Testis (tissue), 3 donors: ENCODE results near the gene WDR33. TPM values are rescaled to one million over a fixed set of nuclear protein-coding genes. Genes with fewer than 3 reads are reported as not detected.

Source experiments
- DNase-seq: peaks from one replicate; pipeline ENCODE4 v3.0.0-alpha.2; 2019
- H3K27ac ChIP-seq, 2 donors: fragments of 200-600 bp; sonication (generic); one replicate each; pipeline ENCODE4 v1.5.1; 2019
- H3K27me3 ChIP-seq: fragments of 200-600 bp; sonication (generic); one replicate; pipeline ENCODE4 v1.5.1; 2019
- H3K36me3 ChIP-seq: fragments of 200-600 bp; sonication (generic); one replicate; pipeline ENCODE4 v1.5.1; 2017; ENCODE audit warnings: low read depth; ENCODE audit errors: missing control alignments
- H3K4me1 ChIP-seq: fragments of 200-600 bp; sonication (generic); one replicate; pipeline ENCODE4 v1.5.1; 2019
- H3K4me3 ChIP-seq, 2 donors: fragments of 200-600 bp; sonication (generic); one replicate each; pipeline ENCODE4 v1.5.1; 2017 to 2019
- H3K9me3 ChIP-seq: fragments of 200-600 bp; sonication (generic); one replicate; pipeline ENCODE4 v1.5.1; 2017
- POLR2A ChIP-seq: fragments of 450-650 bp; IDR thresholded peaks from one replicate; pipeline ENCODE4 v1.6.1; 2017; ENCODE audit warnings: antibody characterized with exemption, mild to moderate bottlenecking, moderate library complexity
- WGBS, 2 donors: methylation state at CpG; one replicate each; pipeline ENCODE4 v1.1.5; 2018; 5-methylcytosine and 5-hydroxymethylcytosine counted together
- intact Hi-C: fragments of 100-400 bp; cut with DNase I; formaldehyde crosslinking; loops from one replicate; pipeline ENCODE4 v1.15.1; 2023; ENCODE audit warnings: low total_unique reads
- polyA plus RNA-seq: library from polyadenylated mRNA; stranded (reverse); fragments of 350-450 nt; fragmentation: Illumina TruSeq; extraction: RNeasy Lipid Tissue Mini Kit (QIAGEN cat#74804); gene quantifications from one replicate; pipeline ENCODE4 v1.2.3, GENCODE V29; 2014; ENCODE audit warnings: low read depth, low replicate concordance; ENCODE audit not compliant: insufficient read depth
- total RNA-seq, 2 donors: library from RNA; depleted of rRNA; stranded (reverse); fragments of >200 nt; gene quantifications; one replicate each; pipeline ENCODE4 v1.2.3, GENCODE V29; 2016
- TF ChIP-seq, protein P1 (sequence below), 3 experiments: fragments of 450-650 bp in 2 of 3; fragments of 200-600 bp in 1 of 3; sonication (generic) in 1 of 3; IDR thresholded peaks; one replicate each; pipeline ENCODE4 v1.5.1; 2016 to 2019; ENCODE audit warnings: antibody characterized with exemption in 3 of 3, mild to moderate bottlenecking in 2 of 3, moderate library complexity in 1 of 3

WDR33 gene
- total and polyA plus RNA-seq, 3 donors from 2014 or later: 57.4 to 65.8 (median 62.1) TPM

DNA sequence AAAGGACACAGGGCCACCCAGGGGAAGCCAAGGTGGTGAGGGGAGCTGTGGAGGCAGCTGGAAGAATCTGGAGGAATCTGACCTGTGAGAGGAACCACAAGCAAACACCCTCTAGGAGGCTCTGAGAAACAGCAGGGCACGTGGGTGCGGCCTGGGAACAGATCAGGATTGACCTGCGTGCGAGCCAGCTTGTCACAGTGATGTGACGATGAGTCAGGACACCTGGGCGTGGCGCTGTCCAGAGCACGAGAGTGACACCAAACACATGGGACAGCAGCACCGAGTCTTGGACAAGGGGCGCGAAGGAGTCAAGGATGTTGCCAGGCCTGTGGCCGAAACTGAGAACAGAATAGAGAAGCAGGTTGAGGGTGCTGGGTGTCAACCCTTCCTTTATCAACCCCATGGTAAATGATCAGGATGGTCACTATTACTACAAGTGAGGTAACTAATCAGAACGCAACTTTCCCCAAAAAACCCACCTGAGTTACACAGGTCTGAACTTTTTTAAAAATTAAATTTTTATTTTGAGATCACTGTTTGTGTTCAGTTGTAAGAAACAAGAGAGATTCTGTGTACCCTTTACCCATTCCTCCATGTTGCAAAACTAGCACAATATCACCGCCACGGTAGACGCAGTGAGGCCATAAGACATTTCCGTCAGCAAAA lies 110.3 kb downstream of the WDR33 start:
- TF ChIP-seq, protein P1, sequence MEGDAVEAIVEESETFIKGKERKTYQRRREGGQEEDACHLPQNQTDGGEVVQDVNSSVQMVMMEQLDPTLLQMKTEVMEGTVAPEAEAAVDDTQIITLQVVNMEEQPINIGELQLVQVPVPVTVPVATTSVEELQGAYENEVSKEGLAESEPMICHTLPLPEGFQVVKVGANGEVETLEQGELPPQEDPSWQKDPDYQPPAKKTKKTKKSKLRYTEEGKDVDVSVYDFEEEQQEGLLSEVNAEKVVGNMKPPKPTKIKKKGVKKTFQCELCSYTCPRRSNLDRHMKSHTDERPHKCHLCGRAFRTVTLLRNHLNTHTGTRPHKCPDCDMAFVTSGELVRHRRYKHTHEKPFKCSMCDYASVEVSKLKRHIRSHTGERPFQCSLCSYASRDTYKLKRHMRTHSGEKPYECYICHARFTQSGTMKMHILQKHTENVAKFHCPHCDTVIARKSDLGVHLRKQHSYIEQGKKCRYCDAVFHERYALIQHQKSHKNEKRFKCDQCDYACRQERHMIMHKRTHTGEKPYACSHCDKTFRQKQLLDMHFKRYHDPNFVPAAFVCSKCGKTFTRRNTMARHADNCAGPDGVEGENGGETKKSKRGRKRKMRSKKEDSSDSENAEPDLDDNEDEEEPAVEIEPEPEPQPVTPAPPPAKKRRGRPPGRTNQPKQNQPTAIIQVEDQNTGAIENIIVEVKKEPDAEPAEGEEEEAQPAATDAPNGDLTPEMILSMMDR (IDR thresholded peaks at IDR 0.05): no peak
- no peak for TF ChIP-seq POLR2A
- Histone ChIP-seq H3K36me3 (no peaks in the 10 kb centered on the region), H3K9me3 (no peaks in the 10 kb centered on the region), H3K27me3 (no peaks in the 10 kb centered on the region), H3K4me3 (peak overlapping the region; percentile 73 to 87), H3K4me1 (peaks cover 22% of the 10 kb centered on the region), H3K27ac (peak overlapping the region; percentile 86 to 95)
- 30 to 52% methylated on average over 17 of the region's 17 CpGs for WGBS, 2 donors
- DNase-seq: peak; percentile 80
- intact Hi-C loops: no loop called here

DNA sequence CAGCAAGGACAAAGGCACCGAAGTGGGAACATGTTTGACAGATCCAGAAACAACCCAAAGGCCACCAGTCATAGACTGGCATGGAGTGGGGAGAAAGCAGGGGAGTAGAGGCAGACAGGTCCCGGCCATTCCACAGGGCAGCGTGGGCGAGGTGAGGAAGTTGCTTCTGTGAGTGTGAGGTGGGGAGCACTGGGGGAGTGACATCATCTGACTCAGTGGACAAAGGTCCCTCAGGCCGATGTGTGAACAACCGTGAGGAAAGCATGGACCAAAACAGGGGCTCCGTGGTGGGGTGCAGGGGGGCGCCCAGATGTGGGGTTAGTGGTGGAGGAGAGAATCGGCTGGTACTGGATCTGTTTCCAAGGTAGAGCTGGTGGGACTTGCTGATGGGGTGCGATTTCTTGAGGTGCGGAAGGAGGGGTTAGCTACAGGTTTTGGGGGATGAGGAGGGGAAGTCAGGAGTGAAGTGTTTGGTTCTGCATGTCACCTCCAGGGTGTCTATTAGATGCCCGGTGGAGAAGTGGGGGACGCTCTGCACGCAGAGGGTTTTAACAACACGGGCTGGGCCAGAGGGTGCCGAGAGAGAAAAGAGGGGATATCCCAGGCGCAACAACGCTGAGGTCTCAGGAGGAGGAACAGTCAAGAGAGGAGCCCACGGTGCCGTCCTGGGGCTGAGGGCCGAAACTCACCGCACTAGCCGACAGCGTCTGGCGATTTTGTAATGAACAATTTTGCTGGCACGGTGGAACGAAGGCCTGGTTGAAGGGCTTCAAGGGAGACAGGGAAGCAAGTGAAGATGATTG lies 112.2 kb downstream of the WDR33 start:
- TF ChIP-seq, protein P1 (IDR thresholded peaks at IDR 0.05): no peak
- TF ChIP-seq POLR2A: no peak
- WGBS, 2 donors: 90 to 93% methylated on average over 27 of the region's 27 CpGs
- Histone ChIP-seq H3K27me3 (no peaks in the 10 kb centered on the region), H3K4me3 (no peak overlapping the region), H3K4me1 (peaks cover 19% of the 10 kb centered on the region), H3K36me3 (no peaks in the 10 kb centered on the region), H3K9me3 (no peaks in the 10 kb centered on the region), H3K27ac (no peak overlapping the region)
- intact Hi-C loops: no loop called here
- no peak for DNase-seq

DNA sequence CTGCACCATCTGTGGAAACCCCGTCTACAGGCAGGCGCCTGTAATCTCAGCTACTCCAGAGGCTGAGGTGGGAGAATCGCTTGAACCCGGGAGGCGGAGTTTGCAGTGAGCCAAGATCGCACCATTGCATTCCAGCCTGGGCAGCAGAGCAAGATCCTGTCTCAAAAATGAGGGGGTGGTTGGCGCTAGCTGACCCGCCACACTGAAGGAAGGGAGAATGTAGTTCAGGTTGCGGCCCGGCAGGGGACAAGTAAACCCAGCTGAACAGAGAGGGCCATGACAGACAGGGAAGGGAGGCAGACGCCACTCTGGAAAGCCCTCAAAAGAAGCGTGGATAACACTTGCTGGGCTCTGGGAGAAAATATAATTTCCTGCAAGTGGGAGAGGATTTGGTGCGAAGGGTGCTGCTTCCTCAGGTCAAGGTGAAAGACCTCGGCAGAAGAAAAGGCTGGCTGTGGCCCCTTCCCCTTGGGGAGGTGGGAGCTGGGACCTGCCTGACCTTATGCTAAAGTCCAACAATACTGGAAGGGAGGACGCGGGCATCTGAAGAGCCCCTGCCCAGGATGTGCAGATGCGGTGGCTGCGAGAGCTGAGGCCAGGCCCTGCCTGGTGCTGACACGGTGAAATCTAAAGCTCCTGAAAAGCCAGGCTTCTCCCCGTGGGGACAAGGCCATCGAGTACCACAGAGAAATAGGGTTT lies 113.3 kb downstream of the WDR33 start:
- WGBS, 2 donors: 87 to 95% methylated on average over 19 to 21 of the region's 21 CpGs
- no peaks in the 10 kb centered on the region for H3K27me3 ChIP-seq
- no peak overlapping the region for H3K27ac ChIP-seq
- peaks cover 14% of the 10 kb centered on the region for H3K4me1 ChIP-seq
- DNase-seq: no peak
- H3K36me3 ChIP-seq: no peaks in the 10 kb centered on the region
- TF ChIP-seq POLR2A: no peak
- TF ChIP-seq, protein P1 (IDR thresholded peaks at IDR 0.05): no peak
- H3K9me3 ChIP-seq: no peaks in the 10 kb centered on the region
- no peak overlapping the region for H3K4me3 ChIP-seq
- intact Hi-C loops: no loop called here

DNA sequence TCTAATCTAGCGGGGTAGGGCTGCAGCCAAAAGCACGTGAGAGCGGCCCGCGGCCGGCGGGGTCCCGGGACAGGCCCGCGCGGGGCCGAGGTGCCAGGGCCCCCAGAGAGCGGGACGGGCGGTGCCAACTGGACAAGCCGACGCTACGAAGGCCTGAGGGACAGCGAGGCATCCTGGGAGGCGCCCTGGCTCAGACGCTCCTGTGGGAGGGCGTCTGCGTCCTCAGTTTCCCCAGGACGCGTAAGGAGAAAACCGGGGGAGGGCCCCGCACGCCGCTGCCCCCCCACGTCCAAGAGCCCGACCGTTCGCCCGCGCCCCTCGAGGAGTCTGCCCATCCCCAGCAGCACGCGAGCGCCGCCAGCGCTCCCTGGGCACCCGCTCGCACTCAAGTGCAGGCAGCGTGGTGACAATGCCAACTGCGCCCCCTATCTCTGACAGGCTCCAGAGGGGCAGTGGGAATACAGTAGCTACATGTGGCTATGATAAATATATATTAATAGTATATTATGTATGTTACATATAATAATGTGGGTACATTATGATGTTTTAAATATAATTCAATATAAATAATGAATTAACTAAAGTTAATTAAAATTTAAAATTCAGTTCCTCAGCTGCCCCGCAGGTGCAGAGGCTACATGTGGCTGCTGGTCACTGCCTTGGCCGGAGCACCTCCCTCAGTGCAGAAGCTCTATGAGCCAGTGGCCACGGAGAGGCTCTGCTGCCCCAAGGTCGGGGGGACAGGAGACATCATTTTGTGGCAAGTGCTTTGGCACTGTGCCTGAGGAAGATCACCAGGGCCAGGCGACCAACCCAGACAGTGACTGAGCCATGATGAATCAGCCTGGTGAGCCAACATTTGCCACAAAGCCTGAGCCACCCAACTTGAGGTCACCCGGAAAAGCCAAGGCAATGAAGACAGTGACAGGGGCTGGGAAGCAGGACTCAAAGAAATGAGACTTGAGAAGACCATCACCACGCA lies 115.2 kb downstream of the WDR33 start:
- Histone ChIP-seq H3K4me1 (peaks cover 11% of the 10 kb centered on the region), H3K27ac (no peak overlapping the region), H3K9me3 (no peaks in the 10 kb centered on the region), H3K4me3 (no peak overlapping the region), H3K36me3 (no peaks in the 10 kb centered on the region), H3K27me3 (no peaks in the 10 kb centered on the region)
- peak; percentile 66 for DNase-seq
- intact Hi-C loops: no loop called here
- 52 to 63% methylated on average over 49 to 51 of the region's 52 CpGs for WGBS, 2 donors
- TF ChIP-seq POLR2A: no peak
- TF ChIP-seq, protein P1 (IDR thresholded peaks at IDR 0.05): peak in 2 of 3 experiments; percentile 10 to 21
